ENCODE results near the gene DHDH. TPM values are rescaled to one million over a fixed set of nuclear protein-coding genes. Genes with fewer than 3 reads are reported as not detected.

The DHDH gene
- total and polyA plus RNA-seq, 11 donors = 0.15 to 0.49 TPM; not detected in 9

GRCh38 chr19:48968813-48969218, 35.3 kb downstream of the DHDH start:
- H3K27me3 ChIP-seq = no peaks in the 10 kb centered on the region
- intact Hi-C loops (cut with DNase I) = loop anchor here in 6 of 10 donors (5.0 to 10.0 kb wide), 5 partner anchors 64 to 324 kb away; partner anchors contain the start of genes PPP1R15A (in 3 of the 6), NUCB1 (in 2 of the 6) and CA11 (in 1 of the 6)
- H3K27ac ChIP-seq = peak overlapping the region in 10 of 12 donors; percentile 1 to 97 (median 52)
- DNase-seq = no peak
- no peaks in the 10 kb centered on the region for H3K9me3 ChIP-seq
- H3K36me3 ChIP-seq = peaks cover 0 to 78% (median 66%) of the 10 kb centered on the region in 9 donors
- H3K4me3 ChIP-seq = no peak overlapping the region
- 49 to 83% (median 77%) methylated on average over 8 to 15 of the region's 15 CpGs for WGBS, 4 donors
- peaks cover 10 to 60% (median 41%) of the 10 kb centered on the region in 12 donors for H3K4me1 ChIP-seq
- no peak for ATAC-seq
- no peak for TF ChIP-seq POLR2A (IDR thresholded peaks at IDR 0.05)
- TF ChIP-seq, protein P1, sequence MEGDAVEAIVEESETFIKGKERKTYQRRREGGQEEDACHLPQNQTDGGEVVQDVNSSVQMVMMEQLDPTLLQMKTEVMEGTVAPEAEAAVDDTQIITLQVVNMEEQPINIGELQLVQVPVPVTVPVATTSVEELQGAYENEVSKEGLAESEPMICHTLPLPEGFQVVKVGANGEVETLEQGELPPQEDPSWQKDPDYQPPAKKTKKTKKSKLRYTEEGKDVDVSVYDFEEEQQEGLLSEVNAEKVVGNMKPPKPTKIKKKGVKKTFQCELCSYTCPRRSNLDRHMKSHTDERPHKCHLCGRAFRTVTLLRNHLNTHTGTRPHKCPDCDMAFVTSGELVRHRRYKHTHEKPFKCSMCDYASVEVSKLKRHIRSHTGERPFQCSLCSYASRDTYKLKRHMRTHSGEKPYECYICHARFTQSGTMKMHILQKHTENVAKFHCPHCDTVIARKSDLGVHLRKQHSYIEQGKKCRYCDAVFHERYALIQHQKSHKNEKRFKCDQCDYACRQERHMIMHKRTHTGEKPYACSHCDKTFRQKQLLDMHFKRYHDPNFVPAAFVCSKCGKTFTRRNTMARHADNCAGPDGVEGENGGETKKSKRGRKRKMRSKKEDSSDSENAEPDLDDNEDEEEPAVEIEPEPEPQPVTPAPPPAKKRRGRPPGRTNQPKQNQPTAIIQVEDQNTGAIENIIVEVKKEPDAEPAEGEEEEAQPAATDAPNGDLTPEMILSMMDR (IDR thresholded peaks at IDR 0.05) = no peak

GRCh38 chr19:48969276-48970138, 36.0 kb downstream of the DHDH start:
- Histone ChIP-seq H3K27ac (peak overlapping the region in 3 of 12 donors; percentile 10 to 51 (median 24)), H3K4me1 (peaks cover 5 to 53% (median 34%) of the 10 kb centered on the region in 12 donors), H3K4me3 (no peak overlapping the region), H3K9me3 (no peaks in the 10 kb centered on the region), H3K27me3 (no peaks in the 10 kb centered on the region), H3K36me3 (peaks cover 0 to 85% (median 73%) of the 10 kb centered on the region in 9 donors)
- DNase-seq (no peak), ATAC-seq (no peak)
- TF ChIP-seq, protein P1 (IDR thresholded peaks at IDR 0.05) = no peak
- TF ChIP-seq POLR2A (IDR thresholded peaks at IDR 0.05) = no peak
- intact Hi-C loops (cut with DNase I) = loop anchor here (2.0 to 10.0 kb wide), 11 partner anchors 65 to 332 kb away; partner anchors contain the start of genes PPP1R15A (in 3 of the 10), CA11 (in 2 of the 10), NUCB1 (in 2 of the 10) and DBP (in 1 of the 10)
- 93 to 95% (median 93%) methylated on average over 41 to 45 of the region's 45 CpGs for WGBS, 4 donors

DNA sequence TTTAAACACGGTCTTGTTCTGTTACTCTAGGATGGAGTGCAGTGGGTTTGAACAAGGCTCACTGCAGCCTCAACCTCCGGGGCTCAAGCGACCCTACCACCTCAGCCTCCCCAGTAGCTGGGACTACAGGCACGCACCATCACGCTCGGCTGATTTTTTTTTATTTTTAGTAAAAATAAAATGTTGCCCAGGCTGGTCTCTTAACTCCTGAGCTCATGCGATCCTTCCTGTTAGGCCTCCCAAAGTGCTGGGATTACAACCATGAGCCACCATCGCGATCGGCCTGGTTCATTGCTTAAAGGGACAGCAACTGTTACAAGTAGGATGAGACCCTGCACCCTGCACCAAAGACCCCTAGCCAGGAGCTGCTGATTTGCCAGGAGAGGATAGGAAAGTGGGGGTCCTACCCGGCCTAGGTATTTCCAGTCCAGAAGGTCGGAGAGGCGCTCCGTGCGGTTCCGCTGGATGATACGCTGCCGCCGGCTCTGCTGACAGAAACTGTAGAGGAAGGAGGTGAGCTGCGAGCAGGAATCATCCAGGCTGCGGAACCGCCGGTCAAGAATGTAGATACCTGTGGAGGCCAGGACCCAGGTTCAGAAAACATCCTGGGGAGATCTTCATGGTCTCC, 36.8 kb downstream of the DHDH start:
- Histone ChIP-seq H3K4me1 (peaks cover 5 to 49% (median 31%) of the 10 kb centered on the region in 12 donors), H3K27me3 (no peaks in the 10 kb centered on the region), H3K27ac (peak overlapping the region in 5 of 12 donors; percentile 2 to 23 (median 16)), H3K36me3 (peaks cover 0 to 92% (median 76%) of the 10 kb centered on the region in 9 donors), H3K4me3 (no peak overlapping the region), H3K9me3 (no peaks in the 10 kb centered on the region)
- DNase-seq = no peak
- intact Hi-C loops (cut with DNase I) = loop anchor here in 8 of 10 donors (2.0 to 10.0 kb wide), 8 partner anchors 133 to 333 kb away; partner anchors contain the start of genes CA11 (in 1 of the 8), DBP (in 1 of the 8) and HSD17B14 (in 1 of the 8)
- WGBS, 4 donors = 85 to 90% (median 89%) methylated on average over 22 to 23 of the region's 23 CpGs
- no peak for ATAC-seq
- no peak for TF ChIP-seq POLR2A (IDR thresholded peaks at IDR 0.05)
- TF ChIP-seq, protein P1 (IDR thresholded peaks at IDR 0.05) = no peak

Measured in heart left ventricle (tissue), 16 donors.